H9 (cell line): Measurements from ENCODE around the gene PRUNE1. TPM values are rescaled to one million over a fixed set of nuclear protein-coding genes. Genes with fewer than 3 reads are reported as not detected.

ENCODE experiments used
- DNase-seq: peaks from one replicate; pipeline ENCODE4 v3.0.0-alpha.2; 2017
- H2AFZ ChIP-seq: one replicate; pipeline ENCODE4 v1.6.1; 2013; ENCODE audit warnings: mild to moderate bottlenecking, low read length, control low read depth, moderate library complexity
- H2AK5ac ChIP-seq: 2 replicates; pipeline ENCODE4 v1.6.1; 2013; ENCODE audit warnings: low read length, control low read depth, mixed read lengths; ENCODE audit not compliant: insufficient read length
- H2BK120ac ChIP-seq: one replicate; pipeline ENCODE4 v1.6.1; 2013; ENCODE audit warnings: low read depth, mild to moderate bottlenecking, low read length, control low read depth, inconsistent platforms; ENCODE audit not compliant: poor library complexity, severe bottlenecking
- H2BK12ac ChIP-seq: 2 replicates; pipeline ENCODE4 v1.6.1; 2013; ENCODE audit warnings: low read length, control low read depth, mixed read lengths, low read depth; ENCODE audit not compliant: insufficient read length
- H2BK15ac ChIP-seq: 2 replicates; pipeline ENCODE4 v1.6.1; 2013; ENCODE audit warnings: low read depth, low read length, control low read depth
- H2BK20ac ChIP-seq: one replicate; pipeline ENCODE4 v1.6.1; 2013; ENCODE audit warnings: low read depth, mild to moderate bottlenecking, low read length, control low read depth, inconsistent platforms; ENCODE audit not compliant: poor library complexity, severe bottlenecking
- H2BK5ac ChIP-seq: 2 replicates; pipeline ENCODE4 v1.6.1; 2013; ENCODE audit warnings: low read length, control low read depth, mixed read lengths; ENCODE audit not compliant: insufficient read length
- H3K14ac ChIP-seq: 2 replicates; pipeline ENCODE4 v1.6.1; 2013; ENCODE audit warnings: low read length, control low read depth; ENCODE audit not compliant: insufficient read depth
- H3K18ac ChIP-seq: 2 replicates; pipeline ENCODE4 v1.6.1; 2013; ENCODE audit warnings: low read depth, mild to moderate bottlenecking, mixed read lengths, low read length, control low read depth; ENCODE audit not compliant: insufficient read length
- H3K23ac ChIP-seq: 2 replicates; pipeline ENCODE4 v1.6.1; 2013; ENCODE audit warnings: low read length, control low read depth, mixed read lengths, low read depth; ENCODE audit not compliant: insufficient read length
- H3K23me2 ChIP-seq: 2 replicates; pipeline ENCODE4 v1.6.1; 2013; ENCODE audit warnings: low read depth, mild to moderate bottlenecking, mixed read lengths, low read length, control low read depth; ENCODE audit not compliant: insufficient read length, poor library complexity, severe bottlenecking
- H3K27ac ChIP-seq: 2 replicates; pipeline ENCODE4 v1.5.1; 2013; ENCODE audit warnings: low read length, control low read depth, mixed read lengths, low read depth; ENCODE audit not compliant: insufficient read length
- H3K27me3 ChIP-seq: 2 replicates; pipeline ENCODE4 v1.6.1; 2013; ENCODE audit warnings: low read length, control low read depth, inconsistent platforms; ENCODE audit not compliant: insufficient read depth
- H3K4ac ChIP-seq: 2 replicates; pipeline ENCODE4 v1.6.1; 2013; ENCODE audit warnings: low read depth, mild to moderate bottlenecking, control low read depth, inconsistent platforms, low read length, moderate library complexity
- H3K4me1 ChIP-seq: 2 replicates; pipeline ENCODE4 v1.6.1; 2013; ENCODE audit warnings: low read length, control low read depth, inconsistent platforms; ENCODE audit not compliant: insufficient read depth
- H3K4me2 ChIP-seq: 2 replicates; pipeline ENCODE4 v1.6.1; 2013; ENCODE audit warnings: low read length, control low read depth, mixed read lengths; ENCODE audit not compliant: insufficient read length, insufficient read depth
- H3K56ac ChIP-seq: 2 replicates; pipeline ENCODE4 v1.6.1; 2013; ENCODE audit warnings: low read depth, mild to moderate bottlenecking, mixed read lengths, low read length, control low read depth; ENCODE audit not compliant: insufficient read length
- H3K79me1 ChIP-seq: 2 replicates; pipeline ENCODE4 v1.6.1; 2013; ENCODE audit warnings: low read depth, mild to moderate bottlenecking, moderate library complexity, low read length, control low read depth, inconsistent platforms; ENCODE audit not compliant: insufficient read depth, poor library complexity, severe bottlenecking
- H3K79me2 ChIP-seq: 2 replicates; pipeline ENCODE4 v1.6.1; 2013; ENCODE audit warnings: low read length, control low read depth, inconsistent platforms; ENCODE audit not compliant: insufficient read depth
- H3K9ac ChIP-seq: 2 replicates; pipeline ENCODE4 v1.6.1; 2013; ENCODE audit warnings: low read length, control low read depth, mixed read lengths; ENCODE audit not compliant: insufficient read length; ENCODE audit errors: extremely low read depth
- H3K9me3 ChIP-seq: one replicate; pipeline ENCODE4 v1.6.1; 2013; ENCODE audit warnings: low read depth, low read length, inconsistent platforms; ENCODE audit not compliant: control insufficient read depth
- H3T11ph ChIP-seq: one replicate; pipeline ENCODE4 v1.6.1; 2013; ENCODE audit warnings: mild to moderate bottlenecking, low read length, control low read depth, inconsistent platforms
- H4K20me1 ChIP-seq: one replicate; pipeline ENCODE4 v1.6.1; 2013; ENCODE audit not compliant: control insufficient read depth, insufficient read length, insufficient read depth
- H4K5ac ChIP-seq: 2 replicates; pipeline ENCODE4 v1.6.1; 2013; ENCODE audit warnings: low read depth, mild to moderate bottlenecking, mixed read lengths, low read length, control low read depth; ENCODE audit not compliant: insufficient read length
- H4K8ac ChIP-seq: replicated peaks from 2 replicates; pipeline ENCODE4 v1.6.1; 2013; ENCODE audit warnings: low read length, control low read depth, mixed read lengths, low read depth; ENCODE audit not compliant: insufficient read length
- H4K91ac ChIP-seq: 2 replicates; pipeline ENCODE4 v1.6.1; 2013; ENCODE audit warnings: low read depth, mild to moderate bottlenecking, moderate library complexity, mixed read lengths, low read length, control low read depth; ENCODE audit not compliant: insufficient read length
- H3K27ac Mint-ChIP-seq, 3 experiments: 2 replicates in 2 of 3; 3 replicates in 1 of 3; pipeline ENCODE4 v1.8.0; 2020 to 2021; ENCODE audit warnings: mixed read lengths in 3 of 3, mild to moderate bottlenecking in 1 of 3, moderate library complexity in 1 of 3
- H3K27me3 Mint-ChIP-seq: 2 replicates; pipeline ENCODE4 v1.8.0; 2021; ENCODE audit warnings: low read depth, mild to moderate bottlenecking, moderate library complexity, mixed read lengths
- H3K36me3 Mint-ChIP-seq, 3 experiments: 2 replicates in 2 of 3; 3 replicates in 1 of 3; pipeline ENCODE4 v1.8.0; 2020 to 2021; ENCODE audit warnings: low read depth in 3 of 3, mixed read lengths in 3 of 3; ENCODE audit not compliant: insufficient read depth in 1 of 3
- H3K4me1 Mint-ChIP-seq, 2 experiments: 2 replicates each; pipeline ENCODE4 v1.8.0; 2020; ENCODE audit warnings: mixed read lengths in 2 of 2
- H3K4me3 Mint-ChIP-seq, 2 experiments: 2 replicates in 1 of 2; 3 replicates in 1 of 2; pipeline ENCODE4 v1.8.0; 2020 to 2021; ENCODE audit warnings: mild to moderate bottlenecking in 2 of 2, mixed read lengths in 2 of 2, moderate library complexity in 1 of 2
- H3K9me3 Mint-ChIP-seq, 2 experiments: 2 replicates in 1 of 2; 3 replicates in 1 of 2; pipeline ENCODE4 v1.8.0; 2020; ENCODE audit warnings: mild to moderate bottlenecking in 2 of 2, mixed read lengths in 2 of 2, moderate library complexity in 1 of 2
- CTCF ChIP-seq: fragments of 200-600 bp; sonication (generic); conservative IDR thresholded peaks from 3 replicates; pipeline ENCODE4 v1.8.0; 2021; ENCODE audit warnings: antibody characterized with exemption, mild to moderate bottlenecking
- WGBS: extraction: QIAGEN DNeasy Blood & Tissue Kit; methylation state at CpG from one replicate; pipeline ENCODE4 v1.1.7; 2013; ENCODE audit warnings: missing lambda C conversion rate, low lambda C conversion rate, mixed read lengths; ENCODE audit not compliant: insufficient read length; ENCODE audit errors: extremely low coverage; 5-methylcytosine and 5-hydroxymethylcytosine counted together
- total RNA-seq: library from RNA; stranded (reverse); gene quantifications from 2 replicates; pipeline ENCODE4 v1.2.1, GENCODE V29; 2021

The PRUNE1 gene
- total RNA-seq, 1 experiment from 2014 or later, result 22.3 TPM

DNA sequence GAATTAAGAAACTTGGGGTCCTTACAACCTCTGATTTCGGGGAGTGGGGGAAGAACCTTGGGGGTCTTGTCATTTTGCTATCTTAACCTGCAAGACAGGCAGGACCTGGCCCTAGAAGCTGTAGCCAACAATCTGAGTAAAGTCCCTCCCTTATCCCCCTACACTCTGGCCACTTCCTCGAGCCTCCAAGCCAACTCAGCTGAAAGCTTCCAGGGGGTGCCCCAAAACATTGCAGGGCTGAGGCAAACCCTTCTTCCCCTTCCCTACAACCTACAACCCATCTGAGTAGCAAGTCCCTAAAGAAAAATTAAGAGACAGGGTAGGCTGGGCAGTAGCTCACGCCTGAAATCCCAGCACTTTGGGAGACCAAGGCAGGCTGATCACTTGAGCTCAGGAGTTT is 38.6 kb upstream of the PRUNE1 start:
- Mint-ChIP-seq H3K27me3 (no peaks in the 10 kb centered on the region; the same call in 1 of the 2 replicates), H3K9me3 (no peaks in the 10 kb centered on the region), H3K27ac (no peak overlapping the region; a peak in 1 of 7 replicates), H3K36me3 (peaks cover 33 to 49% (median 46%) of the 10 kb centered on the region in 3 experiments), H3K4me3 (no peak overlapping the region), H3K4me1 (peaks cover 43 to 45% of the 10 kb centered on the region in 2 experiments)
- Histone ChIP-seq H3K27ac (no peak overlapping the region), H3K56ac (no peak overlapping the region), H3K23ac (no peak overlapping the region), H3K23me2 (peaks cover 6% of the 10 kb centered on the region), H3K27me3 (no peaks in the 10 kb centered on the region), H2AK5ac (no peak overlapping the region), H3K4ac (no peak overlapping the region), H2BK5ac (no peak overlapping the region), H4K5ac (no peak overlapping the region), H4K91ac (no peak overlapping the region), H3K9me3 (no peaks in the 10 kb centered on the region), H3K79me2 (peaks cover 31% of the 10 kb centered on the region; the same call in 1 of the 2 replicates), H2BK12ac (no peak overlapping the region), H3K4me1 (peaks cover 6% of the 10 kb centered on the region), H3K79me1 (no peaks in the 10 kb centered on the region), H3K14ac (no peak overlapping the region), H3T11ph (no peak overlapping the region), H3K18ac (no peak overlapping the region), H4K8ac (no peak overlapping the region), H2BK15ac (no peak overlapping the region), H4K20me1 (no peaks in the 10 kb centered on the region), H2BK120ac (no peak overlapping the region), H3K4me2 (no peak overlapping the region), H2AFZ (no peak overlapping the region), H3K9ac (no peak overlapping the region), H2BK20ac (no peak overlapping the region)
- WGBS, result no CpG with 5 or more reads among the region's 3 CpGs
- no peak for TF ChIP-seq CTCF
- DNase-seq, result no peak
